Measurements from ENCODE around the gene LIMS3.
"Not testable (repeated sequence)": the region's sequence is repeated elsewhere in the genome, so short reads cannot be mapped to it uniquely, and the experiment has no call there.

LIMS3 gene

GRCh38 chr2:109898462-109899336, at the start of gene LIMS3:
Gene LIMS3 (plus strand): TSS chr2:109898688. CDS start chr2:109898729, 41 bp downstream.
- DNase-seq (ENCODE audit: low spot score) = not testable (repeated sequence)

GRCh38 chr2:109871129-109871751, 27.2 kb upstream of the LIMS3 start:
- DNase-seq (ENCODE audit: low spot score) = not testable (repeated sequence)

- not testable (repeated sequence) for DNase-seq (ENCODE audit: low spot score)
Measured at GRCh38 chr2:109876625-109877024, 21.9 kb upstream of the LIMS3 start.

GRCh38 chr2:109882112-109882511, 16.4 kb upstream of the LIMS3 start:
- not testable (repeated sequence) for DNase-seq (ENCODE audit: low spot score)

- DNase-seq (ENCODE audit: low spot score) = not testable (repeated sequence)
Measured at GRCh38 chr2:109888414-109888813, 10.1 kb upstream of the LIMS3 start.

- not testable (repeated sequence) for DNase-seq (ENCODE audit: low spot score)
Measured at GRCh38 chr2:109889909-109890308, 8.6 kb upstream of the LIMS3 start.

GRCh38 chr2:109891024-109891423, 7.5 kb upstream of the LIMS3 start:
- DNase-seq (ENCODE audit: low spot score) = not testable (repeated sequence)

- not testable (repeated sequence) for DNase-seq (ENCODE audit: low spot score)
Measured at GRCh38 chr2:109893736-109894135, 4.8 kb upstream of the LIMS3 start.

GRCh38 chr2:109894141-109894540, 4.3 kb upstream of the LIMS3 start:
- not testable (repeated sequence) for DNase-seq (ENCODE audit: low spot score)

- DNase-seq (ENCODE audit: low spot score) = not testable (repeated sequence)
Measured at GRCh38 chr2:109895090-109895869, 3.2 kb upstream of the LIMS3 start.

GRCh38 chr2:109896212-109896611, 2.3 kb upstream of the LIMS3 start:
- not testable (repeated sequence) for DNase-seq (ENCODE audit: low spot score)

GRCh38 chr2:109897769-109898461, 573 bp upstream of the LIMS3 start:
- DNase-seq (ENCODE audit: low spot score) = not testable (repeated sequence)

GRCh38 chr2:109905796-109906195, 7.3 kb downstream of the LIMS3 start:
- DNase-seq (ENCODE audit: low spot score) = not testable (repeated sequence)

GRCh38 chr2:109908626-109909025, 10.1 kb downstream of the LIMS3 start:
- not testable (repeated sequence) for DNase-seq (ENCODE audit: low spot score)

GRCh38 chr2:109910789-109911188, 12.3 kb downstream of the LIMS3 start:
- not testable (repeated sequence) for DNase-seq (ENCODE audit: low spot score)

- not testable (repeated sequence) for DNase-seq (ENCODE audit: low spot score)
Measured at GRCh38 chr2:109913911-109914310, 15.4 kb downstream of the LIMS3 start.

- not testable (repeated sequence) for DNase-seq (ENCODE audit: low spot score)
Measured at GRCh38 chr2:109914552-109914951, 16.1 kb downstream of the LIMS3 start.

- DNase-seq (ENCODE audit: low spot score) = not testable (repeated sequence)
Measured at GRCh38 chr2:109915830-109916229, 17.3 kb downstream of the LIMS3 start.

GRCh38 chr2:109920162-109920561, 21.7 kb downstream of the LIMS3 start:
- DNase-seq (ENCODE audit: low spot score) = not testable (repeated sequence)

GRCh38 chr2:109921543-109922384, 23.3 kb downstream of the LIMS3 start:
- not testable (repeated sequence) for DNase-seq (ENCODE audit: low spot score)

GRCh38 chr2:109924481-109924880, 26.0 kb downstream of the LIMS3 start:
- not testable (repeated sequence) for DNase-seq (ENCODE audit: low spot score)
